Measurements from ENCODE around the gene KRT17.
A peak's percentile ranks its signal among the peaks of the same experiment; 100 is the strongest.

The KRT17 gene

GRCh38 chr17:41624208-41625101, at the start of gene KRT17:
TSS of gene KRT17 (minus strand) at chr17:41624575. CDS start at chr17:41624509, 66 bp downstream.
- no peak for DNase-seq (ENCODE audit: low spot score)
- TF ChIP-seq, protein P1, sequence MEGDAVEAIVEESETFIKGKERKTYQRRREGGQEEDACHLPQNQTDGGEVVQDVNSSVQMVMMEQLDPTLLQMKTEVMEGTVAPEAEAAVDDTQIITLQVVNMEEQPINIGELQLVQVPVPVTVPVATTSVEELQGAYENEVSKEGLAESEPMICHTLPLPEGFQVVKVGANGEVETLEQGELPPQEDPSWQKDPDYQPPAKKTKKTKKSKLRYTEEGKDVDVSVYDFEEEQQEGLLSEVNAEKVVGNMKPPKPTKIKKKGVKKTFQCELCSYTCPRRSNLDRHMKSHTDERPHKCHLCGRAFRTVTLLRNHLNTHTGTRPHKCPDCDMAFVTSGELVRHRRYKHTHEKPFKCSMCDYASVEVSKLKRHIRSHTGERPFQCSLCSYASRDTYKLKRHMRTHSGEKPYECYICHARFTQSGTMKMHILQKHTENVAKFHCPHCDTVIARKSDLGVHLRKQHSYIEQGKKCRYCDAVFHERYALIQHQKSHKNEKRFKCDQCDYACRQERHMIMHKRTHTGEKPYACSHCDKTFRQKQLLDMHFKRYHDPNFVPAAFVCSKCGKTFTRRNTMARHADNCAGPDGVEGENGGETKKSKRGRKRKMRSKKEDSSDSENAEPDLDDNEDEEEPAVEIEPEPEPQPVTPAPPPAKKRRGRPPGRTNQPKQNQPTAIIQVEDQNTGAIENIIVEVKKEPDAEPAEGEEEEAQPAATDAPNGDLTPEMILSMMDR (IDR thresholded peaks at IDR 0.05; ENCODE audit: extremely low read depth, missing control alignments), result no peak

DNA sequence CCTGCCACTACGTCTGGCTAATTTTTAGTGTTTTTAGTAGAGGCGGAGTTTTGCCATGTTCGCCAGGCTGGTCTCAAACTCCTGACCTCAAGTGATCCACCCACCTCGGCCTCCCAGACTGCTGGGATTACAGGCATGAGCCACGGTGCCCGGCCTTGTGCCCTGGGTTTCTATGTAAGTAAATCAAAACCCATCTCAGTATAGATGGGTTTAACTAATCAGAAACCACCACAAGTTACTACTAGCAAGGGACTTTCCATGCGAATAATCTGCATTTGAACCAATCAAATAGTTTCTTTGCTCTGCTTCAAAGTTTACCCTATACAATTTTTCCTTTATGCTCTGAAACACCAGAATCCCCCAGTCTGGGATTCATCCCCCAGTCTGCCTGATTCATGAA, 47.8 kb upstream of the KRT17 start:
- DNase-seq (ENCODE audit: low spot score), result no peak
- TF ChIP-seq, protein P1 (IDR thresholded peaks at IDR 0.05; ENCODE audit: extremely low read depth, missing control alignments), result no peak

GRCh38 chr17:41667280-41668041, 43.1 kb upstream of the KRT17 start:
- DNase-seq (ENCODE audit: low spot score), result no peak
- TF ChIP-seq, protein P1 (IDR thresholded peaks at IDR 0.05; ENCODE audit: extremely low read depth, missing control alignments), result no peak

DNA sequence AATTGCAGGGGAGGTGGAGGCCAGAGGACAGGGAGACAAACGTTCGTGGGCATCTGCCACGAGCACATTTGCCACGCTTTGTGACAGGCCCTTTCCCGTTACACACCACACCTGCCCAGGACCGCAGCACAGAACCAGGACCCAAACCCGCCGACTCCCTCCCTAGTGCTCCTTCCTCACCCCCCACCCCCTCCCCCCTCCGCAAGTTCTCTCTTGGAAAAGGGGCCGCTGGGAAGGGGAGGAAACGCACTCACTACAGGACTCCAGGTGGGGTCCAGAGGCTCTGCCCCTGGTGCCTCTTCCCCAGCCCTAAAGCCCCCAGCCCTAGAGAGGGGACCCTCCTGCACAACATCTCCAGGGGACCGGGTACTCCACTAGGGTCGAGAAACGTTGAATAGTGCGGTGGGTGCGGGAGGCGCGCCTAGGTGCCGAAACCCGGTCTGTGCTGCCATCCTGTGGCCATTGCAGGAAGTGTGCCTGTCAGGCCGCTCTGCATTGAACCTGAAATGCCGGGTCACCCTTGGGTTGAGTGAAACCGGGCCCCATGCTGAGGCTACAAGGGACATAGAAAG, 42.4 kb upstream of the KRT17 start:
- TF ChIP-seq, protein P1 (IDR thresholded peaks at IDR 0.05; ENCODE audit: extremely low read depth, missing control alignments), result peak; percentile 87
- peak; percentile 86 for DNase-seq (ENCODE audit: low spot score)

DNA sequence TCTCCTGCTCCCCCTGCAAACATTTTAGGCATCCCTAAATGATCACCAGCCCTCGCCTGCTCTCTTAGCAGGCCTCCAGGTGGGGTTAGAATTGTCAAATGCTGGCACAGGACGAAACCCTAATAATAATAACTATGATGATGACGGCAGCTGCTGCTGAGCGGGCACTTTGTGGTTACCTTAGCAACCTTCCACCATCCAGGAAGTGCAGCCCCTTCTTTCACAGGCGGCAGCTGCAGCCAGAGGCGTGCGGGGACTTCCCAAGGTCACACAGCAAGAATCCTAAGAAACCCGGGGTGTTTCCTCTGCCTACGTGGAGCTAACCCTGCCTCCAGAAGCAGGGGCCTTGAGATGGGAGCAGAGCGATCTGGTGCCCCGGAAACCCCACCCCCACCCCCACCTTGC, 41.9 kb upstream of the KRT17 start:
- TF ChIP-seq, protein P1 (IDR thresholded peaks at IDR 0.05; ENCODE audit: extremely low read depth, missing control alignments), result no peak
- peak; percentile 58 for DNase-seq (ENCODE audit: low spot score)

GRCh38 chr17:41665566-41666236, 41.3 kb upstream of the KRT17 start:
- TF ChIP-seq, protein P1 (IDR thresholded peaks at IDR 0.05; ENCODE audit: extremely low read depth, missing control alignments), result peak; percentile 99
- DNase-seq (ENCODE audit: low spot score), result peak; percentile 91
